Cortex of kidney (tissue), 1 donor: ENCODE measurements around the gene CDK11B.
"Not testable (repeated sequence)": the region's sequence is repeated elsewhere in the genome, so short reads cannot be mapped to it uniquely, and the experiment has no call there.

Experiments used
- DNase-seq: peaks from one replicate; lab custom pipeline; 2025; lab: John Stamatoyannopoulos, UW

Gene CDK11B

DNA sequence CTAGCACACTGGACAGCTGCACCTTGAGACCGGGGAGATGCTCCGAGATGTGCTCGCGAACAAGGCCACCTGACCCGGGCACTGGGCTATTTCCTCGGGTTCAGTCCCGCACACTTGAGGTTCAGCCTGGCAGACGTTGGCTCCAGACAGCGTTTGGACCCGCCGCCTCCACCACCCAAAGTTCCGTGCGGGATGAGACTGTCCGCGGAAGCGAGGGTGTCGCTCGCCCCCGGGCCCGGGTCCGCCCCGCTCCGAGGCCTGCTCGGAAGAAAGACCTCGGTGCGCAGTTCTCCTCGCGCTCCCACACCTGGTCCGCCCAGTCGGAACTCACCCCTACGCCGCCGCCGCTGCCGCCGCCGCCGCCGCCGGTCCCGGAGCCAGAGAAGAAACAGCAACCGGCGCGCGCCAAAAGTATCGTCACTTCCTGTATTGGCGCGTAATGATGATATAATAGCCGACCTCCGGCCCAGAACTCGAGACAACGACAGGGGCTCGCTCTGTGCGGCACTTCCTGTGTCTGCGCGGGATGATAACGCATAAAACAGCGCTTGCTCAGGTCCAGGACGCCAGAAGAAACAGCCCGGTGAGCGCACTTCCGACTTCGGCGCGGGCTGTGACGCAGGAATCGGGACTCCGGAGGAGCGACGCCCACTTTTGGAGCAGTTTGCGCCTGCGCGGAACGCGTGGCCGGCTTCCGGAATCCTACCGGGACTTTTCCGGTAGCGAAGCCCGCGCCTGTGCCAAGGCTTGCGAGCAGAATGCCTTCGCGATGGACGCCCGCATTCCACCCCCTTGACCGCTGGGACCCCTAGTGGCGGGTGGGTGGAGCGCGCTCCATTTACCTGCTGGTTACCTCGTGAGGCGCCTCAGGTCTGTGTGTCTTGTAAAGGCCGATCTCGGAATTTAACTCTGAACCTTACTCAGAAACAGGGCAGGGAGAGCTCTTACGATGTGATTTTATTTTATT is at the start of gene CDK11B:
TSS of gene CDK11B (minus strand) at position 422 of the 967 bp plus-strand sequence. CDS start 1,519 bp downstream, outside the sequence.
- DNase-seq, result not testable (repeated sequence)

DNA sequence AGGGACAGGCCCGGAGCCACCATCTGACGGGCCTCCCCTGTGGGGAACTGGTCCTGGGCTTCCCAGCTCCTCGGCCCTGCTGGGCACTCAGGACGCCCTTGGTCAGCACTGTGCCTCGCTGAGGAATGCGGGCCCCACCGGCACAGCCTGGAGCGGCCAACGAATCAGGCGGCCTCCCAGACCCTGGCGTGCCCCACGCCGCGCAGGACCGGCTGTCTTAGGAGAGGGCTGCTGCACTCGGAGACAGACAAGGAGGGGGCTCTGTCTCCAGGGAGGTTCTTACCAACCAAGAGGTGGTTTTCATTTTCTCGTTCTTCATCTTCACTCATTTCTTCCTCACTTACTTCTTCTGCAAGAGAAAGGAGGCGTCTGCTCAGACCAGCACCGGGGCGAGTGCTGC is 49.1 kb upstream of the CDK11B start:
- not testable (repeated sequence) for DNase-seq

DNA sequence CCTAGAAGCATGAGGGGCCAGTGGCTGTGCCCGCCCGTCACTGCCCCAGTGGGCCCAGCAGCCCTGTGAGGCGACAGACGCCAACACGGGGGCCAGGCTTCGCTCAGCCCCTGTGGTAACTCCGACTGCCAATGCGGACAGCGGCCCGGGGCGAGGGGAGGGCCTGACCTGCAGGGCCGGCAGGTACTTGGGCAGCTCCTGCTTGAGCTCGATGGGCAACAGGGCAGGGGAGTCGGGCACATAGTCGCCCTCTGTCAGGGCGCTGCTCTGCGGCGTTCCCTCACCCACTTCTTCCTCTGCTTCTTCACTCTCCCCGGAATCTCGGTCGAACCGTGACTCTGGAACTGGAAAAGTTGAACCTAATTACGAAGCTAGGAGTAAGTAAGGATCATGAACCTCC is 48.4 kb upstream of the CDK11B start:
- not testable (repeated sequence) for DNase-seq

DNA sequence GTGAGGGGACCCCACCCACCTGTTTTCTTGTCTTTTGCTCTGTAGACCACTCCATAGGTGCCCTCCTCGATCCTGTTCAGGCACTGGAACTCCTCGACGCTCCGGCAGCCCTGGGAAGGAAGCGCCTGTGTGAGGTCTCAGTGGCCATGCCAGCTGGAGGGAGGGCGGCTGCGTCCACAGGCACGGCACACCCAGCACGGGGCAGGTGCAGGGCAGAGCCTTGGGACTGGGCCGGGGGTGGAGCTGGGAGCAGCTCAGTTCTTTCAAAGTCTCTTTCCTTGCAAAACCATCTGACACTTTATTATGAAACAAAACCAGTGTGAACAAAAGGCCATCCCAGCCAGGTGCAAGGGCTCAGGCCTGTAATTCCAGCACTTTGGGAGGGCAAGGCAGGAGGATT is 46.8 kb upstream of the CDK11B start:
- not testable (repeated sequence) for DNase-seq

DNA sequence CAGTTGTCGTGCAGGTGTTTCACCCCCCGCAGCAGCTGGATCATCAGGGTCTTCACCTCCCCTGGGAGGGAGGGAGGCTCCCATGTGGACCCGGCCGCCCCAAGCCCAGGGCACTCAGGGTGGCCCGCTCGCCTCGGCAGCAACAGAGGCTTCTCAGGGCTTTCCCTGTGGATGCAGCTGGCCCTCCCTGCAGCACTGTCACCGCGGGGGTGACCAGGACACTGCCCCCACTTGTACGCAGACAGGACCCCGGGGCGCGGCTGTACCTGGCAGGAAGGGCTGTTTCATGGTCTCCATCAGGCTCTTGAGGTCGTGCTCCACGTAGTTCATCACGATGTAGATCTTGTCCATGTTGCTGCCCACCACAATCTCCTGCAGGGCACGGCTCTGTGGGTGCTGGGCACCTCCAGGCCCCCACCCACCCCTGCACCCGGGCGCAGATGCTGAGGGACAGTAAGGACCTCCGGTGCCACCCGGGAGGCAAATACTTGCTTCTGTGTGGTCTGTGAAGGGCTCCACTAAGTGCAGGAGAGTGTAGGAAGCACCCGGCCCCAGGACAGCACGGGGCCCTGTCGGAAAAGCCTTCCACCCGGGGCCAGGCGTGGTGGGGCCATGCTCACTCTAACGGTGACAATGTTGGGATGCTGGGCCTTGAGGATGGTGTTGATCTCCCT is 45.6 kb upstream of the CDK11B start:
- DNase-seq, result not testable (repeated sequence)

DNA sequence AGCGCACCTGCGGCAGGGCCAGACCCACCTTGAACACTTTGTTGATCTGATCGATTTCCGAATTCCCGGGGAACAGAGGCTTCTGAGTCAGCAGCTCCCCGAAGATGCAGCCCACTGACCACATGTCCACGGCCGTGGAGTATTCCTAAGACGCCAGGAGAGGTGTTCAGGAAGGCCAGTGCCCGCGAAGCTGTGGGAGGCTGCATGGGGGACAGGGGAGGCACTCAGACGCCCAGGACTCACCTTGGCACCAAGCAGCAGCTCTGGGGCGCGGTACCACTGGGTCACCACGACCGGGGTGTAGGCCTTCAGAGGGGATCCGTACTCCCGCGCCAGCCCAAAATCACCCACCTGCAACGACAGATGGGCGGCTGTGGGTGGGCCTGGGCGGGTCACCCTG is 45.0 kb upstream of the CDK11B start:
- DNase-seq, result no peak

DNA sequence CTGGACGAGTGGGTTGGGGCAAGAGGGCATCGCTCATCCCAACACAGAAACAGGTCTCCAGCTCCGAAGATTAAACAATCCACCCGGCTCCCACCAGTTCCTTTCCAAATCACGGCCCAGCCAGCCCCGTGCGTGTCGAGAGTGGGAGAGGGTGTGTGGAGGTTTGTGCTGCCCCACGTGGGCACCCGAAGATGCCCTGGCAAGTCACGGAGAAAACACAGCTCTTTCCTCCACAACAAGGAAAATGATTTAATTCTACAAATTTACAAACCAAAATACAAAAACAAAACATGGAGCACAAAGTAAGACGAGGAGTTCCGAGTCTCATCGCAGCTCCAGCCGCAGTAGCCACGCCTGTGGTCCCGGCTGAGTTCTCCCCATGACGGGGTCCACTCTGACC is 43.7 kb upstream of the CDK11B start:
- not testable (repeated sequence) for DNase-seq

DNA sequence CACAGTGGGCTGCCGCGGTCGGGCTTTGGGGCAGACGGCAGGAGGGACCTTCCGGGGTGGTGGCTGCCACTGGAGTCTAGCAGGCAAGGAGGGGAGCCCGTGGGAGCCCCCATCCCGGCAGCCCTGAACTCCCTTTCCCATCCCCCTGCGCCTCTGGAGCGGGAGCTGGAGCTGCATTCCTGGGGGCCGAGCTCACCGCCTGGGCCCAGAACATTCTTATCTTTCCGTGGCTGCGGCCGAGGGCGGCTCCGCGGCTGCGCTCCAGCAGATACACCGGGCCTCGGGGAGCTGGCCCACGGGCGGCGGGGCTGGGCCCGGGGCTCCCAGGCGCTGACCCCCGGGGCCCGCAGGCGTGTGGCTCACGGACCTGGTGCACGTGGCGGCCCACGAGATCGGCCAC is 41.8 kb upstream of the CDK11B start:
- not testable (repeated sequence) for DNase-seq

DNA sequence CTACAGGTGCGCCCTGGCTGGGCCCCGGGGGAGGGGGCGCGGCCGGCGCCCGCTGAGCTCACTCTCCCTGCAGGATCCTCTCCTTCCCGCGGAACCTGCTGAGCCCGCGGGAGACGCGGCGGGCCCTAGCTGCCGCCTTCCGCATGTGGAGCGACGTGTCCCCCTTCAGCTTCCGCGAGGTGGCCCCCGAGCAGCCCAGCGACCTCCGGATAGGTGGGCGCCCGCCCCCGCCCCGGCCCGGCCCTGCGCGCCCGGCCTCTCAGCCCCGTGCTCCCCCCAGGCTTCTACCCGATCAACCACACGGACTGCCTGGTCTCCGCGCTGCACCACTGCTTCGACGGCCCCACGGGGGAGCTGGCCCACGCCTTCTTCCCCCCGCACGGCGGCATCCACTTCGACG is 41.3 kb upstream of the CDK11B start:
- DNase-seq, result not testable (repeated sequence)

DNA sequence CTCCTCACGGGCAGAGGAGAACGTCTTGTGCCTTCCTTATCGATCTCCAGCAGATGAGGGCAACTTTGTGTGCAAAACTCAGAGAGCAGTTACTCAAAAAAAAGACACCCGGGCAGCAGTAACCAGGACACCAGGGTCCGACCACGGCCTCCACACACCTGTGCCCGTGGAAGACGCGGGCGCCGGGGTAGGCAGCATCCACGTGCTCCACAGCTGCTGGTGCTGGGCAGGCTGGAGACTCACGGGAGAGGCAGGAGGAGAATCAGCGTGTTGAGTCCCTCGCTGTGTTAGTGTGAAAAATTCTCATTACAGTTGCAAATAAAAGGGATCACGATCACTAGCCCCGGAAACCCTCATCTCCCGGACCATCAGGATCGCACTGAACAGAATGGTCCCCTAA is 40.3 kb upstream of the CDK11B start:
- not testable (repeated sequence) for DNase-seq

DNA sequence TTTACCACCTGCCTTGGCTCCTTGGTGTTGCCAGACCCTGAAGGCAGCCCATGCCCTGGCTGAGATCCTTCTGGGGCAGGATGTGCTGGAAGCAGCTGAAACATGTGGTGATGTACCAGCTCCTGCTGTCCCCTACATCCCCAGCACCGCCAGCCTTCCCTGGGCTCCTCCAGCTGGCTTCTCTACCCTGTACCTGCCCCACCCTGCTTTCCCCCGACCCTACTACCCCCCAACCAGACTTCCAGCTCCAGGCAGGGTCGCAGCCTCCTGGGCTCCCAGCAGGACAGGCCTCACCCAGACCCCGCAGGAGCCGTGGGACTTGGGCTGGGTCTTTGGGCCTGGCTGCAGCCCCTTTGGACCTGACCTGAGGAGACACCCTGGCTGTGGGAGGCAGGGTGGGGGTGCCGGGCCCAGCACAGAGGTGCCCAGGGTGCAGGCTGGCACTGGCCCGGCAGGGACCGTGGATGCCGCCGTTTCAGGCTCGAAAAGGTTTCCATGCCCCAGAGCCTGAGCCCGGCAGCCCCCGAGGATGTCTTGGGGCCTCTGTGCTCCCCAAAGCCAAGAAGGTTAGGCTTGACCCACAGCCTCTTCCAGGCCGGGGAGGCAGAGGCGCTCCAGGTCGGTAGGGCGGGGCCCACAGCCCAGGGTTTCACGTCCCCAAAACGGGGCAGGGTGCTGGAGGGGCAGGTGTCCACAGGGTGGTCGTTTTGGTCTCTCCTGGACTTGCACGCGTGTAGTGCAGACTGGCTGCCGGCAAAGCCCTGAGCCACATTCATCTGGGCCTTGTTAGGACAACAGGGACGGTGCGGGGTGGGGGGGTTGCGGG is 38.8 kb upstream of the CDK11B start:
- DNase-seq, result not testable (repeated sequence)

DNA sequence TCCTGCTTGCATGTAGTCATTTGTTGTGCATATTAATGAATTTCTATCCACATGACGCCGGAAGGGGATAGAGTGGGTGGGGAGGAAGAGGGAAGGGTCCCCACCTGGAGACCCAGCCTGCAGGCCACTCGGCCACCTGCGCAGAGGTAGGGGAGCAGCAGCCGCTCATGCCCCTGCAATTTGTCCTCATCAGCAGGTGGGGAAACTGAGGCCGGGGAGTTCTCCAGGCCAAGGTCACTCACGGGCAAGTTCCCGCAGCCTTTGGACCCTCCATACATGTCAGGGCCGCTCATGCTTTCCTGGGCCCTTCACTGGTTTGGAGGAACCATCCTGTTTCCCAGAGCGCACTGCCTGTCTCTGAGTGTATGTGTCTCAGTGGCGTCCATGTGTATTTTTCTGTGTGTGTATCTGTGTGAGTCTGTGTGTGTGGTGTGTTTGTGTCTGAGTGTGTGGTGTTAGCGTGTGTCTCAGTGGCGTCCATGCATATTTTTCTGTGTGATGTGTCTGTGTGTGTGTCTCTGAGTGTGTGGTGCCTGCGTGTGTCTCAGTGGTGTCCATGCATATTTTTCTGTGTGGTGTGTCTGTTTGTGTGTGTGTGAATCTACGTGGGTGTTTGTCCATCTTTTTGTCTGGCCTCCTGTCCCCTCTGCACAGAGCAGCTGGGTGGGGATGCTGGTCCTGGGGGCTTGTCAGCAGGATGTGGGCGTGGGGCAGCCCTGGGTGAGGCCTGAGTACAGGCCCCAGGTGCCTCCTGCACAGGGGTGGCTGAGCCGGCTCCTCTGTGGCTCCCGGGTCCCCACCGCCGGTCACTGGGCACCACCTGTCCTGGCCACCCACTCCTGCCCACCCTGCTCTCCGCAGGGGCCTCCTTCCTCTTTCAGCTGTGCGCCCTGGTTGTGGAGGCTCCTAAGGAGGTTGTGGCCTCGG is 37.9 kb upstream of the CDK11B start:
- not testable (repeated sequence) for DNase-seq

DNA sequence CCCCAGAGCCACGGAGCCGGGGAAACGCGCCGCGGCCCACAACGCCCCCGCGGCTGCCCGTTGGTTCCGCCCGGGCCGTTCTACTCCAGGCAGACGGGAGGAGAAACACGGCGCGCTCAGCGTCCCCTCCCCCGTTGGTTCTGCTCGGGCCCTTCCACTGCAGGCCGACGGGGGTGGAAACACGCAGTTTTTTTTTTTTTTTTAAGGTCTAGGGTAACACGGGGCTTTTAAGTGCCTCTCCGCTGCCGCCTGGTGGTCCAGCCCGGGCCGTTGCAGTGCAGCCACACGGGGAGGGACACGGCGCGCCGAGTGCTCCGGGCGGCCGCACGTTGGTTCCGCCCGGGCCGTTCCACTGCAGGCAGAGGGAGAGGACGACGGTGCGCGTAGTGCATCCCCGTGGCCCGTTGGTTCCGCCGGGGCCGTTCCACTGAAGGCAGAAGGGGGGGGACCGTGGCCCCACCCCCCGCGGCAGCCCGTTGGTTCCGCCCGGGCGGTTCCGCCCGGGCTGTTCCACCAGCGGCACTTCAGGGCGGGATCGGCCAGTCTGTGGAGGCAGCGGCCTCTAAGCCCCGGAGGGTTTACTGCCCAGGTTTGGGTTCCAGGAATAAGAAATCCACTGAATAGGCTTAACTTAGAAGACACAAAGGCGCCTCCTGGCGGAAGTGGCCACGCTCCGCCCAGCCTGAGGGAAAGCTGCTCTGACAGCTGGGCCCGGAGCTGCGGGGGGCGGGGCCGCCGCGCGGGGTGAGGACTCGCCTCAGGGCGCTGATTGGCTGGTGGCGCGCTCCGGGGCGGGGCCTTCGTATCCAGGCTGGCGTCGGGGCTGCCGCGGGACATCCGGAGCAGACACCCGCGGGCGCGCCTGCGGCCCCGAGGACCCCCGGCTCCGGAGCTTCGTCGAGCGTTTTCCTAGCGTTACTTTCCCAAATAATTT is 34.2 kb upstream of the CDK11B start, which contains the start of gene SLC35E2B:
TSS of gene SLC35E2B (minus strand) at position 82 of the 934 bp plus-strand sequence. CDS start 16,096 bp downstream, outside the sequence.
- DNase-seq, result not testable (repeated sequence)

DNA sequence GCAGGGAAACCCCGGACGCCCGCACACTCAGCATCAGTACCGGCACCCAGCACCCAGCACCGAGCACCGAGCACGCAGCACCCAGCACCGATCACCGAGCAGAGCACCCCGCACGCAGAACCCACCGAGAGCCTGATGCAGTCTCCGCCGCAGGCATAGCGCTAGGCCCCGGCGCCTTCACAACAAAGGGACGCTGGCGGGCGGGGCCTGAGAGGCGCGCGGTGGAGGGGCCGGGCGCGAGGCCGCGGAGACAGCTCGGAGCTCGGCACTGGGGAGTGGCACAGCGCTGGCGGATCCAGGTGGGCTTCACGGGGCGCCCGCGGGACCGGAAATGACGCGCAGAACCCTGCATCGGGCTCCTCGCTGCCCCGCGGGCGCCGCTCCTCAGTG is 33.5 kb upstream of the CDK11B start:
- DNase-seq, result not testable (repeated sequence)

DNA sequence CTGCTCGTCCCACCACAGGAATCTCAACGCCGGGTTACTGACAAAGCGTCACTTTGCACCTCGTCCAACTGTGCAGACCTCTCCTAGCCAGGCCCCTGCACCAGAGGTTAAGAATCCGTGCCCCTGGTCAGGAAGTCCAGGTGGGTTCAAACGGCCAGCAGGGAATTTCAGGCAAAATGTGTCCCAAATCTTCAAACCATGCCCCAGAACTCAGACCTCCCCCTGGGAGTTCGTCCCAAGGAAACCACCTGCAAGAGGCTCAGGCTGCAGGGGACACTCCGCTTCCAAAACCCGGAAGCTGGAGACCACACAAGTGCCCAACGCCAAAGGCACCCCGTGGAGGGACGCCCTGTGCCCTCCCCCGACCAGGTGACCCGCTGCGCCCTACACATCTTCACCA is 32.6 kb upstream of the CDK11B start:
- DNase-seq, result not testable (repeated sequence)

DNA sequence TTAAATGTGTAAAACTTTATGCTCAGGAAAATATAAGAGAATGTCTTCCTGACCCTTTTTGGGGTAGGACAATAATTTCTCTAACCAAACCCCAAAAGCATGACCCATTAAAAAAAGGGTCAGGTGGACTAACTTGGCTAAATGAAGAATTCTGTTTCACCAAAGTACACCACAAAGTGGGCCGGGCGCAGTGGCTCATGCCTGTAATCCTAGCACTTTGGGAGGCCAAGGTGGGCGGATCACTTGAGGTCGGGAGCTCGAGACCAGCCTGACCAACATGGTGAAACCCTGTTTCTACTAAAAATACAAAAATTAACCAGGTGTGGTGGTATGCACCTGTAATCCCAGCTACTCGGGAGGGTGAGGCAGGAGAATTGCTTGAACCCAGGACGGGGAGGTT is 30.7 kb upstream of the CDK11B start:
- DNase-seq, result not testable (repeated sequence)

DNA sequence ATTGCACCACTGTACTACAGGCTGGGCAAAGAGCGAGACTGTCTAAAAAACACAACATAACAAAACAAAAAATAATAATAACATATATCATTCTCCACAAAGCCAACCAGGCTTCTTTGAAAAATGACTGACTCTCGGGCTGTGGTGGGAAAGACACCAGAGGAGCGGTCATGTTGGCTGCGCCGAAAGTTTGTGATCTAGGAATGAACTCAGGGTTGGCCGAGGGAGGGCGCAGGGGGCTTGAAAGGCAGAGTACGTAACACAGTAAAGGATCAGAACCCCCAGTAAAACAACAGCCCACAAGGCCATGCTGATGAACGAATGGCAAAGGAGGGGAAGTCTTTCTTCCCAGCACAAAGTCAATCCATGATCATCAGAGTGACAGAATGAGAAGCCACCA is 29.0 kb upstream of the CDK11B start:
- no peak for DNase-seq

DNA sequence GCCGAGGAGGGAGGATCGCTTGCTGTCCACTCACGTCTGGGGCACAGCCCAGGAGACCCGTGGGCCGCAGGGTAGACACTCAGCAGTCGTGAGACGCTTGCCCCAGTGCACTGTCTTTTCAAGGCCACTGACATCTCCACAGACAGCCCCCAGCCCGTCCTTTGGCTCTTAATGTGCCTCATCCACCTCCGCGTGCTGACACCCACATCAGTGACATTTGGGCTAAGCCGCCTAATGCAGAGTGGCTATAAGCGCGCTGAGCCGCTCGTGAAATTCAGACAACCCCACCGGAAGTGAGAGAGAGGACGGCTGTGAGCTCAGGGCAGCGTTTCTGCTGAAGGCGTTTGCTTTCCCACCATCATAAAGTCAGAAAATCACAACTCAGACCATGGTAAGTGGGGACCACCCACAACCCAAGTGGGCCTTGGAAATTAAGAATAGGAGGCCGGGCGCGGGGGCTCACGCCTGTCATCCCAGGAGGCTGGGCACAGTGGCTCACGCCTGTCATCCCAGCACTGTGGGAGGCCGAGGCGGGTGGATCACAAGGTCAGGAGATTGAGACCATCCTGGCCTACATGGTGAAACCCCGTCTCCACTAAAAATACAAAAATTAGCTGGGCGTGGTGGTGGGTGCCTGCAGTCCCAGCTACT is 25.4 kb upstream of the CDK11B start:
- no peak for DNase-seq
